Activated CD4-positive, alpha-beta T cell treated with anti-CD3 and anti-CD28 coated beads, Interleukin-2, amount 50 U/mL, for 24 hours (primary cell): ENCODE data around the gene ALAS1.
"Not testable (repeated sequence)": the region's sequence is repeated elsewhere in the genome, so short reads cannot be mapped to it uniquely, and the experiment has no call there.

Experiments
- DNase-seq, 2 donors: peaks; one replicate each; pipeline ENCODE4 v3.0.0-alpha.2; 2020; ENCODE audit warnings: low read depth in 1 of 2, low spot score in 1 of 2

ALAS1 gene

DNA sequence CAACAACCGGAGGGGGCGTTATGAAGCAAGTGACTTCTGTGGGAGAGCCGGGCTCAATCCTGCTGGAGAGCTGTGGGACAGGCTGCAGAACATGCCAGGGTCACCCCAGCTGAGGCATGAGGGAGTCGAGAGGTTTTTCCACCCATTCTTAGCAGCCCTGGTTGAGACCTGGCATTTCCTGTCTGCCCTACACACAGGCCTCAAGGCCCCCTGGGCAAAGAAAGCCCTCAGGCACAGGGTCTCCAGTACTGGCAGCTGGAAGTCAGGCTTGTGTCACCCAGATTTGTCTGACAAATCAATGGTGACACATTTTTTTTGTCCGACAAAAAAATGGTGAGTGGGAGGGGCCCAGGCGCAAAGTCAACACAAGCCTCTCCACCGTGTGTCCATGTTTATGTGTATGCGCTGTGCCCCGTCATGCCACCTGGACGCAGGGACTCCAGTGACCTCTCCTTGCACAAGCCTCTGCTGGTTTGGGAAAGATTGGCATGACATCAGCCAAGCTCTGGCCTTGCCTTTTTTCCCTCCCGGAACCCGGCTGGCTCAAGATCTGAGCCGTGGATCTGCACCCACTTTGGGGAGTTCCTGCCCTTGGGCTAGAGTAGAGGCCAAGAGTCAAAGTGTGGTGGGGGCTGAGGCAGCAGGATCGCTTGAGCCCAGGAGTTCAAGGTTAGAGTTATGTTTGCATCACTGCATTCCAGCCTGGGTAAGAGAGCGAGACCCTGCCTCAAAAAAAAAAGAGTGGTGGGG, 20.8 kb upstream of the ALAS1 start:
- DNase-seq: no peak

- DNase-seq: no peak
These were observed 20.3 kb upstream of the ALAS1 start for GRCh38 chr3:52177701-52178042.

GRCh38 chr3:52178126-52178525, 19.8 kb upstream of the ALAS1 start:
- DNase-seq: not testable (repeated sequence)

DNA sequence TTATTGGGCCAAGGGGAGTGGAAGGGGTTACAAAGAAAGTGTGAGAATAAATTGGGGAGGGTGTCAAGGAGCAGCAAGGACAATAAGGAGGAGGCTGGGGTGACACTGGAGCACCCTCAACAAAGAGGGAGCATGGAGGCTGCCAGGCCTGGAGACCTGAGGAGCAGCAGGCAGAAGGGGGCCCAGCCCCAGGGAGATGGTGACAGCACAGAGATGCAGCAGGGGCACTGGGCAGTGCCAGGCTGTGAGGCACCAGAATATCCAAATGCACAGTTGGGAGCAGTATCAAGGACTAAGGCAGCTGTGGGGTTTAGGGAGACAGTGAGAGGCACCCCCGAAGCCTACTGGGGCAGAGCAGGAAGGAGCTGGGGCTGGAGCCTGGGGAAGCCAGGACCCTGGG, 19.4 kb upstream of the ALAS1 start:
- DNase-seq: no peak

GRCh38 chr3:52181543-52181942, 16.4 kb upstream of the ALAS1 start:
- no peak for DNase-seq

- DNase-seq: no peak
These were observed 15.8 kb upstream of the ALAS1 start for GRCh38 chr3:52182196-52182595.

GRCh38 chr3:52182691-52183090, 15.3 kb upstream of the ALAS1 start:
- DNase-seq: no peak

GRCh38 chr3:52183786-52184445, 14.0 kb upstream of the ALAS1 start:
- no peak for DNase-seq

GRCh38 chr3:52184690-52185089, 13.3 kb upstream of the ALAS1 start:
- no peak for DNase-seq

GRCh38 chr3:52185311-52185710, 12.6 kb upstream of the ALAS1 start:
- DNase-seq: no peak

GRCh38 chr3:52185837-52186236, 12.1 kb upstream of the ALAS1 start:
- no peak for DNase-seq

DNA sequence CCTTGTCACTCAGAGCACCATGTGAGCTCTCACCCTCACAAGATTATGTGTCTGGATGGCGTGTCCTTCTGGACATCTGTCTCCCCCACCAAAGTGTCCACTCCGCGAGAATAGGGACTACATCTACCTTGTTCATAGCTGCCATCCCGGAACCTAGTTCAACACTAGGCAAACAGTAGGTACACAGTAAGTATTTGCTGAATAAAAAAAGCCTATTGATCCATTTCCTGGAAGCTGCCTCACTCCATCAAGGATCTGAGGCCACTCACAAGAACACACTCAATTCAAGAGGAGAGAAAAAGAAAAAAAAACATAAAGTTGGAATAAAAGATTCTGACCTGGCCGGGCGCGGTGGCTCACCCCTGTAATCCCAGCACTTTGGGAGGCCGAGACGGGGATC, 11.2 kb upstream of the ALAS1 start:
- no peak for DNase-seq

- DNase-seq: no peak
These were observed 9.4 kb upstream of the ALAS1 start for GRCh38 chr3:52188556-52188955.

DNA sequence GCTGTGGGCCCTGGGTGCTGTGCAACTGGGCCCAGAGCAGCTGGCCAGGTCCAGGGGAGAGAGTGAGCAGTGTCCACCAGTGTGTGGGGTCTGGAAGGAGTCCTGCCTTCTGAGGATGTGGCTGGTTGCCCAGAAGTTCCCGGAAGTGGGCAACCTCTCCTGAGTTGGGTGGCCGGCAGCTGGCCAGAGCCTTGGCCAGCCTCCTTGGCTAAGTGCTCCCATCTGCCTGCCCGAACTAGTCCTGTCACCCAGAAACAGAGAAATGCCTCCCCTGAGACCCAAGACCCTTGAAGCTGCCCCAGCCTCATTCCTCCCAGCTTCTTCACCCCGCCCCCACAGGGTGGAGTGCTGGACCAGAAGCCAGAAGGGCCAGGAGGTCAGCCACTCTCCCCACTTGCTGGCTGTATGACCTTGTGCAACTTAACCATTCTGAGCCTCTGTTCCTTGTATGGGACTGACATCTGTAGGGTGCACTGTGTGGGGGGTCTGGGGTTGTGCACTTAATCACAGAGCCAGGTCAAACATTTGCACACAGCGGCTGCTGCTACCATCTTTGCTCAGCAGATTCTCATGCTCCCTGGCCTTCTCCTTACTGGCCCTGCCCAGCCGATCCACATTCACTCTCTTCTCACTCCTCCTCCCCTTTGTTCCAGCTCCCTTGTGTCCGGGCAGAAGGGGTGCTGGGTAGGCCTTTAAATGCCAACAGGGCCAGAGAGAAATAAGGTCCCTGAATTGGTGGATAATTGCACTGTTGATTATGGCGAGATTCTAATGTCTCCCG, 7.5 kb upstream of the ALAS1 start:
- DNase-seq: no peak

- DNase-seq: no peak
These were observed 6.3 kb upstream of the ALAS1 start for GRCh38 chr3:52191663-52192062.

DNA sequence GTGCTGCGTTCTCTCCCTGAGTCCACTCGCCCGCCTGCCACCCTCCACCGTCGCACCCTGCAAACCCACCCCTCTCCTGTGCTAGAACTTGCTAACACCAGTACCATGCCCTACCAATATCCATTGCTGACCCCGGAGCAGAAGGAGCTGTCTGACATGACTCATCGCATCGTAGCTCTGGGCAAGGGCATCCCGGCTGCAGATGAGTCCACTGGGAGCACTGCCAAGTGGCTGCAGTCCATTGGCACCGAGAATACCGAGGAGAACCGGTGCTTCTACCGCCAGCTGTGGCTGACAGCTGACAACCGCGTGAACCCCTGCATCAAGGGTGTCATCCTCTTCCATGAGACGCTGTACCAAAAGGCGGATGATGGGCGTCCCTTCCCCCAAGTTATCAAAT, 4.9 kb upstream of the ALAS1 start:
- DNase-seq: no peak

GRCh38 chr3:52194485-52195290, 3.3 kb upstream of the ALAS1 start:
- DNase-seq: no peak

GRCh38 chr3:52195291-52195597, 2.7 kb upstream of the ALAS1 start:
- no peak for DNase-seq

- no peak for DNase-seq
These were observed 2.1 kb upstream of the ALAS1 start for GRCh38 chr3:52195823-52196331.

GRCh38 chr3:52196977-52197376, 983 bp upstream of the ALAS1 start:
- DNase-seq: no peak

GRCh38 chr3:52197499-52197841, 490 bp upstream of the ALAS1 start:
- no peak for DNase-seq
